Activated gamma-delta T cell treated with anti-CD3 and anti-CD28 coated beads, Interleukin-2, amount 50 U/mL, for 16 hours (primary cell): ENCODE data around the gene SRL.
A peak's percentile ranks its signal among the peaks of the same experiment; 100 is the strongest.

Experiments used
- DNase-seq: peaks from one replicate; pipeline ENCODE4 v3.0.0-alpha.2; 2020; ENCODE audit warnings: low read depth

The SRL gene

GRCh38 chr16:4202615-4203345 lies 39.1 kb downstream of the SRL start:
- DNase-seq = no peak

- DNase-seq = no peak
Observed at GRCh38 chr16:4200781-4201137, 41.1 kb downstream of the SRL start.

GRCh38 chr16:4200000-4200780 lies 41.7 kb downstream of the SRL start:
- DNase-seq = no peak

- no peak for DNase-seq
Observed at GRCh38 chr16:4198816-4199215, 43.1 kb downstream of the SRL start.

GRCh38 chr16:4194661-4195060 lies 47.2 kb downstream of the SRL start:
- no peak for DNase-seq

- DNase-seq = no peak
Observed at GRCh38 chr16:4193920-4194319, 48.0 kb downstream of the SRL start.

- DNase-seq = no peak
Observed at GRCh38 chr16:4192206-4192605, 49.7 kb downstream of the SRL start.

GRCh38 chr16:4190712-4191333 lies 51.1 kb downstream of the SRL start:
- DNase-seq = no peak

- DNase-seq = no peak
Observed at GRCh38 chr16:4190086-4190485, 51.8 kb downstream of the SRL start.

- no peak for DNase-seq
Observed at GRCh38 chr16:4184038-4184702, 57.7 kb downstream of the SRL start.

GRCh38 chr16:4183237-4184037 lies 58.4 kb downstream of the SRL start:
- peak; percentile 77 for DNase-seq

GRCh38 chr16:4182581-4183236 lies 59.2 kb downstream of the SRL start:
- no peak for DNase-seq

GRCh38 chr16:4180511-4180910 lies 61.4 kb downstream of the SRL start:
- DNase-seq = no peak

- no peak for DNase-seq
Observed at GRCh38 chr16:4179763-4180260, 62.1 kb downstream of the SRL start.

- DNase-seq = no peak
Observed at GRCh38 chr16:4179020-4179419, 62.9 kb downstream of the SRL start.

- DNase-seq = no peak
Observed at GRCh38 chr16:4178468-4179010, 63.3 kb downstream of the SRL start.

GRCh38 chr16:4176906-4177417 lies 64.9 kb downstream of the SRL start:
- no peak for DNase-seq

- DNase-seq = no peak
Observed at GRCh38 chr16:4175849-4176248, 66.0 kb downstream of the SRL start.

- DNase-seq = no peak
Observed at GRCh38 chr16:4172070-4172469, 69.8 kb downstream of the SRL start.

GRCh38 chr16:4169415-4169814 lies 72.5 kb downstream of the SRL start:
- no peak for DNase-seq

GRCh38 chr16:4166821-4167220 lies 75.1 kb downstream of the SRL start:
- no peak for DNase-seq
